ENCODE measurements around the gene SPRR2B.
"Not testable (repeated sequence)": the region's sequence is repeated elsewhere in the genome, so short reads cannot be mapped to it uniquely, and the experiment has no call there.

Gene SPRR2B

DNA sequence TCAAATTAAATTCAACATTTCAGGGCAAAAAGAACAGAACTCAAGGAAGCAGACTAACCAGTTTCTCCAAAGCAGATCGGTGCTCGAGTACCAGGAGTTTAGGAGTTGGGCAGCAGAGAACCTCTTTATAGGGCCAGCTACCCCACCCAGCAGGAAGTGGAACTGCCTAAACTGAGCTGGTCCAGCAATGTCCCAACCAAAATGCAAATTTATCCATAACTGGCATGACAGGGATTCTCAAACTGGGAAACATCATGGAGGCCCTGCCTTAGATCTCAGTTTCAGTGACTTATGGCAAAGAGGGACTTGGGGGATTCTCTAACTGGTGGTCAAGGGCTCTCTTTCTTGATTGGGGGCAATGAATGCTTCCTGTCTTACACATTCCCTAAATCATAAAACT, at the start of gene SPRR2B:
Gene SPRR2B, minus strand, starts transcription at position 101 of the 400 bp plus-strand sequence. CDS start 772 bp downstream, outside the sequence.
- no peak for DNase-seq

DNA sequence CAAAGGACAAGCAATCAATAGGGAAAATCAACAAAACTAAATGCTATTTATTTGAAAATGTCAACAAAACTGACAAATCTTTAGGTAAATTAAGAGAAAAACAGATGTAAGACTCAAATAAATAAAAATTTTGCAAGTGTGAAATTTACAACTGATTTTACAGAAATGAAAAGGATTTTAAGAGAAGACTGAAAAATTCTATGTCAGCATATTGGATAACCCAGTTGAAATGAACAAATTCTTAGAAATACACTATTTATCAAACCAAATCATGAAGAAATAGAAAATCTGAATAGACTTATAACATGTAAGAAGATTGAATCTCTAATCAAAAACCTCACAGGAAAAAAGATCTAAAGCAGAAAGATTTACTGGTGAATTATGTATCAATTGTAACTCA, 49.5 kb upstream of the SPRR2B start:
- no peak for DNase-seq

DNA sequence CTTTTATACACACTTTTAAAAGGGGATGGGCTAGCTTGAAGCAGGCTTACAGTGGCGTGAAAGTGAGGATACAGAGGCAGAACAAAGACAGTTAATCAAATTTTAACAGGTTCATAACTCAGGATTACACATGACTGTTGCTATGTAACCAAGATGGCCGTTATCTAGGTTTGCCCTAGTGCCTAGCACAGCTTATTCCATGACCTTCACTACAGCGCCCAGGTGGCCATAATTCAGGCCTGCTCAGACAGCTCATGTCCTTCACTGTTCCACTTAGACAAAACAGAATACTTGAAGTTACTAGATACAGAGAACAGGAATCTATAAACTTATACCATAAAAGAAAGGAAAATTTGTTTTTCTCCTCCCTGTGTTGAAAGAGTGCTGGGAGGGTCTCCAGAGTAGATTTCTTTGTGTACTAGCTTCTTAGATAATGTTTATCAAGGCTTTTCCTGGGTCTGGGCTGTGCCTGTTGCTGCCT, 48.1 kb upstream of the SPRR2B start:
- no peak for DNase-seq

DNA sequence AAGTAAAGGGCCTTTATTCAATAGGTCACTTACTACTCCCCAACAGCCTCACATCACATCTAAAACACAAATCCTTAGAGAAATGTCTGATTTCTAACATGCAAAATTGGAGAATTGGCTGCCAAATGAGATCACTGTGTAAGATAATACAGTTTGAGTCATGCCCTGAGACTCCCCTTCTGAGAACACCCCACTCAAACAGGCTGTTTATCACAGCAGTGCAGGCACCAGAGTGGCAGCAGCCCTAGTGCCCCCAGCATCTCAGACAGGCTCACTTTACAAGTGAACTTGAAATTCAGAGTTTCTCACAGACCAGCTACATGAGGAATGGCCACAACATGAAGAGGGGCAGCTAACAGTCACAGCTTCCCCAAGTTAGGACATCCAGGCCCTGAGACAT, 43.9 kb upstream of the SPRR2B start:
- not testable (repeated sequence) for DNase-seq

DNA sequence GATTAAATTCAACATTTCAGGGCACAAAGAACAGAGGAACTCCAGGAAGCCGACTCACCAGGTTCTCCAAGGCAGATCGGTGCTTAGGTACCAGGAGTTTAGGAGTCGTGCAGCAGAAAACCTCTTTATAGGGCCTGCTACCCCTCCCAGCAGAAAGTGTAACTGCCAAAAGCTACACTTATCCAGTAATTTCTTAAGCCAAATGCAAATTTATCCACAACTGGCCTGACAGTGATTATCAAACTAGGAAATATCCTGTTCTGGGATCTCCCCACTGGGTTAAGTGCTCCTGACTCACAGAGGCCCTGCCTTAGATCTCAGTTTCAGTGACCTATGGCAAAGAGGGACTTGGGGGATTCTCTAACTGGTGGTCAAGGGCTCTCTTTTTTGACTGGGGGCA, 42.0 kb upstream of the SPRR2B start, which contains the start of gene SPRR2F:
Gene SPRR2F, minus strand, starts transcription at position 101 of the 400 bp plus-strand sequence. CDS start 783 bp downstream, outside the sequence.
- DNase-seq, result no peak

DNA sequence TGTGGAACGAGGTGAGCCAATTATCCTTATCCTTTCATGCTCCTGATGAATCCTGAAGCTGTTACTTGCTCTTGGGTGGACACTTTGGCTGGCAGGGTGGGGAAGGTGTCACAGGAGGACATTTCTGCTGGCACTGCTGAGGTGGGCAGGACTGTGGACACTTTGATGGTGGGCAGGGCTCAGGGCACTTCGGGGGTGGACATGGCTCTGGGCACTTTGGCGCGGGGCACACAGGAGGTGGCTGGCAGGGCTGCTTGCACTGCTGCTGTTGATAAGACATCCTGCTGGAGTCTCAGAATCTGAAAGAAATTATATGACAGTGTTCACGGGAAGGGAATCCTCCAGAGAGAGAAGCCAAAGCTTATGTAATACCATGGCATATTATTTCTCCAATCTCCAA, 41.0 kb upstream of the SPRR2B start:
- DNase-seq, result not testable (repeated sequence)

DNA sequence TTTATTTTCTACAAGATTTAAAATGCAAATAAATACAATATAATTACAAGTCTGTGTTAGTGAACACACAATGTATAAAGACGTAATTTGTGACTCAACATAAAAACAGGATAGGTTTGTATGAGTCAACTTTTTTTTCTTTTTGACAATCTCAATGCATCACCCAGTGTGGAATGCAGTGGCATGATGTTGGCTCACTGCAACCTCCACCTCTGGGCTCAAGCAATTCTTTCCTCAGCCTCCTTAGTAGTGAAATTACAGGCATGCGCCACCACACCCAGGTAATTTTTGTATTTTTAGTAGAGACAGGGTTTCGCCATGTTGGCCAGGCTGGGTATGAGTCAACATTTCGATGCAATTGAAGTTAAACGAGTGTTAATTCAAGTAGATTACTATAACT, 28.8 kb upstream of the SPRR2B start:
- DNase-seq, result no peak

DNA sequence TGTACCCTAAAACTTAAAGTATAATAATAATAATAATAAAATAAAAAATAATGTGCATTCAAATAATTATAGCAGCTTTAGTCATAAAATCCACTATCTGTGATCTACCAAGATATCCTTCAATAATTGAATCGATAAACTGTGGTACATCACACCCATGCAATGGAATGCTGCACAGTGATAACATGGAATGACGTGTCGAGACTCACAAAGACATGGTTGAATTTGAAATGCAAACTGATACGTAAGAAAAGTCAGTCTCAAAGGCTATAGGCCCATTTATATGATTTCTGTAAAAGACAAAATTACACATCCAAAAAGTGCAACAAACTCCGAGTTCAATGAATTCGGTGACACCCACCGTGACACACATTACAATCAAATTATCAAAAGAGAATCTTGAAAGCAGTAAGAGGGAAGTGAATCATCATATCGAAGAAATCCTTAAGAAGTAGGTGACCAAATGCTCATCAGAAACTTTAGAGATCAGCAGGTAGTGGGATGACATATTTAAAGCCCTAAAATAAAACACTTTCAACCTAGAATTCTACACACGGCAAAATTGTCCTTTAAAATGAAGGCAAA, 28.1 kb upstream of the SPRR2B start:
- no peak for DNase-seq

DNA sequence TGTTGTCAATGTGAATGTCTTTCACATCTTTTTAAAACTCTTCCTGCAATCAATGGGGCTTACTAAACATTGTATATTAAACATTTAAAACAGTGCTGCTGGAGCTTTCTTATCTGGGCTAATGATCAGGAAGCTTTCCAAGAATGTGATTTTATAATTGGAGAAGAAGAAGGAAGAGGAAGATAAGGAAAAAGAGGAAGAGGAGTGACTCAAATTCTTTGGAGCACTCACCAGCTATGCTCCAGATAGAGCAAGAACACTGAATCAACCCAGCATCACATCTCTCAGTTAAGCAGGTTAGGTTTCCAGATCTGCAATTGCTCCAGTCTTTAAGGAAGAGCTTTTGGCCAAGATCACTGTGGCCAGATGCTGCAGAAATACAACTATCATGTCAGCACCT, 24.4 kb upstream of the SPRR2B start:
- DNase-seq, result no peak

DNA sequence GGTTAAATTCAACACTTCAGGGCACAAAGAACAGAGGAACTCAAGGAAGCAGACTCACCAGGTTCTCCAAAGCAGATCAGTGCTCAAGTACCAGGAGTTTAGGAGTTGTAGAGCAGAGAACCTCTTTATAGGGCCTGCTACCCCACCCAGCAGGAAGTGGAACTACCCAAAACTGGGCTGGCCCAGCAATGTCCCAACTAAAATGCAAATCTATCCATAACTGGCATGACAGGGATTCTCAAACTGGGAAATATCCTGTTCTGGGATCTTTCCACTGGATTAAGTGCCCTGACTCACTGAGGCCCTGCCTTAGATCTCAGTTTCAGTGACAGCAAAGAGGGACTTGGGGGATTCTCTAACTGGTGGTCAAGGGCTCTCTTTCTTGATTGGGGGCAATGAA, 23.0 kb upstream of the SPRR2B start, which contains the start of gene SPRR2E:
Gene SPRR2E, minus strand, starts transcription at position 101 of the 400 bp plus-strand sequence. CDS start 775 bp downstream, outside the sequence.
- no peak for DNase-seq

DNA sequence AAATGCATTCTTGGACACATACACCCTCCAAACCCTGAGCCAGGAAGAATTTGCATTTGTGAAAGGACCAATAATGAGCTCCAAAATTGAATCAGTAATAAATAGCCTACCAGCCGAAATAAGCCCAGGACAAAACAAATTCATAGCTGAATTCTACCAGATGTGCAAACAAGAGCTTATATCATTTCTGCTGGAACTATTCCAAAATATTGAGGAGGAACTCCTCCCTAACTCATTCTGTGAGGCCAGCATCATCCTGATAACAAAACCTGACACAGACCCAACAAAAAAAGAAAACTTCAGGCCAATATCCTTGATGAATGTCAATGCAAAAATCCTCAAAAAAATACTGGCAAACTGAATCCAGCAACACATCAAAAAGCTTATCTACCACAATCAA, 16.2 kb upstream of the SPRR2B start:
- DNase-seq, result no peak

DNA sequence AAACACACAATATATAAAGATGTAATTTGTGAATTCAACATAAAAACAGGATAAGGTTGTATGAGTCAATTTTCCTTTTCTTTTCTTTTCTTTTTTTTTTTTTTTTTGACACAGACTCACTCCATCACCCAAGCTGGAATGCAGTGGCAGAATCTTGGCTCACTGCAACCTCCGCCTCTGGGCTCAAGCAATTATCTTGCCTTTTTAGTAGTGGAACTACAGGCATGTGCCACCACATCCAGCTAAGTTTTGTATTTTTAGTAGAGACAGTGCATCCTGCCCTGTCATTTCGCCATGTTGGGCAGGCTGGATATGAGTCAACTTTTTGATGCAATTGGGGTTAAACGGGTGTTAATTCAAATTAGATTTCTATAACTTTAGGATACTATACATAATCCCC, 10.3 kb upstream of the SPRR2B start:
- DNase-seq, result no peak

DNA sequence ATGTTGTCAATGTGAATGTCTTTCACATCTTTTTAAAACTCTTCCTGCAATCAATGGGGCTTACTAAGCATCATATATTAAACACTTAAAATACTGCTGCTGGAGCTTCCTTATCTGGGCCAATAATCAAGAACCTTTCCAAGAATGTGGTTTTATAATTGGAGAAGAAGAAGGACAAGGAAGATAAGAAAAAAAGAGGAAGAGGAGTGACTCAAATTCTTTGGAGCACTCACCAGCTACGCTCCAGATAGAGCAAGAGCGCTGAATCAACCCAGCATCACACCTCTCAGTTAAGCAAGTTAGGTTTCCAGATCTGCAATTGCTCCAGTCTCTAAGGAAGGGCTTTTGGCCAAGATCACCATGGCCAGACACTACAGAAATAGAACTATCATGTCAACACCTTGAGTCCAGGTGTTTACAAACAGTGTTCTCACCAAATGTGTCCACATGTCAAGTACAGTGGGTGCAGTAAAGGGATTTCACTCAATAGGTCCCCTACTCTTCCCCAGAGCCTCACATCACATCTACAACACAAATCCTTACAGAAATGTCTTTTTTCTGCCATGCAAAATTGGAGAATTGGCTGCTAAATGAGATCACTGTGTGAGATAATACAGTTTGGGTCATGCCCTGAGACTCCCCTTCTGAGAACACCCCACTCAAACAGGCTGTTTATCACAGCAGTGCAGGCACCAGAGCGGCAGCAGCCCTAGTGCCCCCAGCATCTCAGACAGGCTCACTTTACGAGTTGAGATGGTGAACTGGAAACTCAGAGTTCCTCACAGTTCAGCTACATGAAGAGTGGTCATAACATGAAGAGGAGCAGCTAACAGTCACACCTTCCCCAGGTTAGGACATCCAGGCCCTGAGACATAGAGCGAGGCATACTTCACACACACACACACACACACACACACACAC, 1.7 kb upstream of the SPRR2B start:
- DNase-seq, result no peak

DNA sequence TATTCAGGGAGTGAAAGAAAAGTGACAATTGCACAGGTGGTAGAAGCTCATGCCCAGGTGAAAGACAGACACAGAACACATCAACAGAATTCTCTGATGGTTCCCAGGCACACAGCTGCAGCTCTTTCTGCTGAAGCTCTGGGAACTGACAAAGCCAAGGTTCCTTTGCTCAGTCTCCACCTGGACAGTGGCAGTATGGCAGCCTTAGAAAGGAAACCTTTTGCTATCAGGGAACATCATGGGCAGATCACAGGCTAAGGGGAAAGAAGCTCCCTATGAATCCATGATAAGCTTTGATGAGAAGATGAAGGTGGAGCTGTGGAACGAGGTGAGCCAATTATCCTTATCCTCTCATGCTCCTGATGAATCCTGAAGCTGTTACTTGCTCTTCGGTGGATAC, 1.2 kb downstream of the SPRR2B start:
- DNase-seq, result no peak

DNA sequence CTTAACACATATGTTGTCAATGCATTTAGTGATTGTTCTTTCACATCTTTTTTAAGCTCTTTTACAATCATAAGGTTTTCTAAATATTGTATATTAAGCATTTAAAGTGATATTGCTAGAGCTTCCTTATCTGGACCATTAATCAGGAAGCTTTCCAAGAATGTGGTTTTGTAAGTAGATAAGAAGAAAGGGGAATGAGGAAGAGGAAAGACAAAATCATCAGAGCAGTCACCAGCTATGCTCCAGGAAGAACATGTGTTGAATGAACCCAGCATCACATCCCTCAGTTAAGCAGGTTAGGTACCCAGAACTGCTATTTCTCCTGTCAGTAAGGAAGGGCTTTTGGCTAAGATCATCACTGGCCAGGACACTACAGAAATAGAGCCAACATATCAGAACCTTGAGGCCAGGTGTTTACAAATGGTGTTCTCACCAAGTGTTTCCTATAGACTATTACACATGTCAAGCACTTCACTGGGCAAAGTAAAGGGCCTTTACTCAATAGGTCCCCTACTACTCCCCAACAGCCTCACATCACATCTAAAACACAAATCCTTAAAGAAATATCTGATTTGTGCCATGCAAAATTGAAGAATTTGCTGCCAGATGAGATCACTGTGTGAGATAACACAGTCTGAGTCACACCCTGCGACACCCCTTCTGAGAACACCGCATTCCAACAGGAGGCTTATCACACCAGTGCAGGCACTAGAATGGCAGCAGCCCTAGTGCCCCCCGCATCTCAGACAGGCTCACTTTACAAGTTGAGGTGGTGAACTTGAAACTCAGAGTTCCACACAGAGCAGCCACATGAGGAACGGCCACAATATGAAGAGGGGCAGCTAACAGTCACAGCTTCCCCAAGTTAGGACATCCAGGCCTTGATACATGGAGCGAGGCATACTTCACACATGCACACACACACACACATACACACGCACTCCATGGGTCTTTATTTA, 12.3 kb downstream of the SPRR2B start:
- DNase-seq, result no peak

DNA sequence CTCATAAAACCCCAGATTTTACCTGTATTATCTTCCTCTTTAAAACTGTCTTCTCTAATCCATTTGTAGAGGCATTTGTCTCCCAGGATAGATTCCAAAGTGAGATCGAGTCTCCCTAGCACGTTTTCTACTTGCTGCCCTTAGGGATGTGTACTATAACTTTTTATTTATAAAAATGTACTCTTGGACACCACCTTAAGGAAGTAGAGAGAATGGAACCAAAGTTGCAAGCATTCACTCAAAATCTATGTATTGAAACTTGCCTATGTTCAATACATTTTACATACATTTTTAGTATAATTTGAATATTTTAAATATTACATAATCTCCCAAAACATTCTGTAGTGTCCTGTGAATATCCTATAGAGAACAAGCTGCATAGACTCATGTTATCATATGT, 13.3 kb downstream of the SPRR2B start:
- no peak for DNase-seq

DNA sequence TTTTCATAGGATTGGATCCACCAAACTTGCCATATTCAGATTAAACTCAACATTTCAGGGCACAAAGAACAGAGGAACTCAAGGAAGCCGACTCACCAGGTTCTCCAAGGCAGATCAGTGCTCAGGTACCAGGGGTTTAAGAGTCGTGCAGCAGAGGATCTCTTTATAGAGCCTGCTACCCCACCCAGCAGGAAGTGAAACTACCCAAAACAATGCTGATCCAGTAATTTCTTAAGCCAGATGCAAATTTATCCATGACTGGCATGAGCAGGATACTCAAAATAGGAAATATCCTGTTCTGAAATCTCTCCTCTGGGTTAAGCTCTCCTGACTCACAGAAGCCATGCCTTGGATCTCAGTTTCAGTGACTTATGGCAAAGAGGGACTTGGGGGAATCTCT, 14.0 kb downstream of the SPRR2B start, which contains the start of gene SPRR2A:
Gene SPRR2A, minus strand, starts transcription at position 138 of the 400 bp plus-strand sequence. CDS start 777 bp downstream, outside the sequence.
- no peak for DNase-seq

DNA sequence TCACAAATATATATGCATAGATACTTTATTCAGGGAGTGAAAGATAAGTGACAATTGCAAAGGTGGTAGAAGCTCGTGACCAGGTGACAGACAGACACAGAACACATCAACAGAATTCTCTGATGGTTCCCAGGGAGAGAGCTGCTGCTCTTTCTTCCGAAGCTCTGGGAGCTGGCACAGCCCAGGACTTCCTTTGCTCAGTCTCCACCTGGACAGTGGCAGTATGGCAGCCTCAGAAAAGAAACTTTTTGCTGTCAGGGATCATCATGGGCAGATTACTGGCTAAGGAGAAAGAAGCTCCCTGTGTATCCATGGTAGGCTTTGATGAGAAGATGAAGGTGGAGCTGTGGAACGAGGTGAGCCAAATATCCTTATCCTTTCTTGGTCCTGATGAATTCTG, 15.3 kb downstream of the SPRR2B start:
- not testable (repeated sequence) for DNase-seq

DNA sequence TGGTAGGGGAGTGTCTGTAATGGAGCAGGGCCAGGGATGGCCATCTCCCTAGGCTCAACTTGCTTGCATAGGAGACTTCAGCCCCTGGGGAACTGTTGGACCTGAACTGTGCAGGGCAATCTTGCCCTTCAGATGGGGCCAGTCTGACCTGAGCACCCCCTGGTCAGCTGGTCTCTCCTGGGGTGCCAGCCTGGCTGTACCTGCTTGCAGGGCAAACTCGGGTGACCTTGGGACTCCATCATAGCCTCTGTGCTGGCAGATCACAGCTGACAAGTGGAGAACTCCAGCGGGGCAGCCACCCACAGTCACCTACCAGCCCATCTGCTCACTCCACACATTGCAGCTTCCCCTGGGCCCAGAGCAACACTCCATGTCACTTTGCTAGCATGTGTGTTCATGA, 22.2 kb downstream of the SPRR2B start:
- DNase-seq, result no peak

DNA sequence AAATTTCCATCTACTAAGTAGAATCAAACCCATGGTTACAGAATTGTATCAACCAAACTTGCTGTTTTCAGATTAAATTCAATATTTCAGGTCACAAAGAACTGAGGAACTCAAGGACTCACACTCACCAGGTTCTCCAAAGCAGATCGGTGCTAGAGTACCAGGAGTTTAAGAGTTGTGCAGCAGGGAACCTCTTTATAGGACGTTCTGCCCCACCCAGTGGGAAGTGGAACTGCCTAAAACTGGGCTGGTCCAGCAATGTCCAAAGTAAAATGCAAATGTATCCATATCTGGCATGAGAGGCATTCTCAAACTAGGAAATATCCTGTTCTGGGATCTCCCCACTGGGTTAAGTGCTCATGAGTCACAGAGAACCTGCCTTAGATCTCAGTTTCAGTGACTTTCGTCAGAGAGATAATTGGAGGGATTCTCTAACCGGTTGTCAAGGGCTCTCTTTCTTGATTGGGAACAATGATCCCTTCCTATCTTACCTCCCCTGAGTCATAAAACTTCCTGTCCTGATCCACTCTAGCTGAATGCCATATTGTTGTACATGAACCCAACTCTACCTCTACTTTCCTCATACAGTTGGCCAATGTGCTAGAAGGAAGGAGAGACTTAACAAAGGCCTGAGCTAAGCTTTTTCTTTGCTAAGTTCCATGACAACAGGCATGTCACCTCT, 30.3 kb downstream of the SPRR2B start, which contains the start of gene SPRR2D:
Gene SPRR2D, minus strand, starts transcription at position 171 of the 682 bp plus-strand sequence. CDS start 774 bp downstream, outside the sequence.
- no peak for DNase-seq

DNA sequence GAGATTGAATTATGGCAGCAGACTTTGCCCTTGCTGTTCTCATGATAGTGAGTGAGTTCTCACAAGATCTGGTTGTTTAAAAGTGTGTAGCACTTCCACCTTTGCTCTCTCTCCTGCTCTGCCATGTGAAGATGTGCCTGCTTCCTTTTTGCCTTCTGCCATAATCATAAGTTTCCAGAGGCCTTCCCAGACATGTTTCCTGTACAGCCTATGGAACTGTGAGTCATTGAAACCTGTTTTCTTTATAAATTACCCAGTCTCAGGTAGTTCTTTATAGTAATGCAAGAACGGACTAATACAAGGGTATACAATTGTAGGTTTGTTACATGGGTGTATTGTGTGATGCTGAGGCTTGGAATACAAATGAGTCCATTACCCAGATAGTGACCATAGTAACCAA, 36.2 kb downstream of the SPRR2B start:
- DNase-seq, result no peak

Data from stimulated activated CD4-positive, alpha-beta T cell treated with anti-CD3 and anti-CD28 coated beads, Interleukin-4, amount 100 ng/mL, for 1 hour (primary cell).